Measurements from ENCODE around the gene TOB1.

The TOB1 gene

DNA sequence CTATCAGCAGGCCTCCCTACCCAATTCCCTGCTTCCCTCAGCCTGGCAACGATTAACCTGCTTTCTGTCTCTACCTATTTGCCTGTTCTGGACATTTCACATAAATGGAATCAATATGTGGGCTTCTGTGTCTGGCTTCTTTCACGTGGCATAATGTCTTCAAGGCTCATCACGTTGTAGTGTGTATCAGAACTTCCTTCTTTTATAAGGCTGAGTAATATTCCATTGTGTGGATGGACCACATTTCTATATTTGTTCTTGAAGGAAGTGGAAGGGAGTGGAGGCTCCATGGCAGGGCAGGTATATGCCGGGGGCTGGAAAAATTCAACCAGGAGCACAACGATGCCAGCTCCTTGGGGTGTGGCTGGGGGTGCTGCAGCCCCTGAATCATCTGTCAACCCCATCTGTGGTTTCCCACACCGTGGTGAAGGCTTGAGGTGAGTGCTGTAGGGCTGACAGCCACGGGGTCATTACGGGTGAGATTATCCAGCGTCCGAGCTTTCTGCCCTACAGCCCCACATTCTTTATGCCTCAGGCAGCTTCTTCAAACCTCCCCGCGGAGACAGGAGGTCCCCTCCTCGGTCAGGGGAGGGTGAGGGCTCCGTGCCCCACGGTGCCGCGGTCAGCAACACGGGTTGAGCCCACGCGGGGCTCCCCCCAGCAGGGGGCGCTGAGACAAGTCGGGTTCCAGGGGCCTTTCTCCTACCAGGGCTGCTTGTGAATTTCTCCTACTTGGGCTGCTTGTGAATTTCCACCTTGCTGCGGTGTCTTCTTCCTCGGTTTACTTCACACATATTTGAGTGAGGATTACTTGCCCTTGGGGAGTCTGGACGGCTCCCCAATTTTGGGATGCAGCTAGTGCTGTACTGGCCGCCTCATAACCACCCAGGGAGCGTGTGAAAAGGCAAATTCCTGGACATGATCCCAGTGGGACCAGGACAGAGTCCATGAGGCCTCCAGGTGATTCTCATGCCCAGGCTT, 49.1 kb downstream of the TOB1 start:
- intact Hi-C loops (cut with DNase I), result no loop called here
- peak in 7 of 10 donors; percentile 37 to 88 (median 72) for DNase-seq

- intact Hi-C loops (cut with DNase I), result no loop called here
Observed at GRCh38 chr17:50816271-50816670, 49.9 kb downstream of the TOB1 start.

DNA sequence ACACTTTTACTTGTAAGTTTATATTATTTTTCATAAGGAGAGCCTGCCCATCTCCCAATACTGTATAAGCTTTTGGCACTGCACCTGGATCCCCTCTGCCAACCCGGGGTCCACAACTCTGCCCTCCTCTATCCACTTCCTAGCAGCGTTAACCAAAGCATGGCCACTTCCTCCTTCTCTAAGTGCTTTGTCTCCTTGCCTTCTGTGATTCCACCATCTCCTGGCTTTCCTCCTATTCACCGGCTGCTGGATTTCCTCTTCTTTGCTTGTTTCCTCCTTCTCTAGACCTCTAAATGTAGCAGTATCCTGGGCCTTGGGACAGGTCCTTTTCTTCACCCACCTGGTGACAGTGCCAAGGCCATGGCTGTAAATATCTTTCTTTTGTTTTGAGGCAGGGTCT, 50.8 kb downstream of the TOB1 start:
- DNase-seq, result peak in 1 of 10 donors; percentile 21
- intact Hi-C loops (cut with DNase I), result no loop called here

More at GRCh38 chr17:50816271-50816670, 49.9 kb downstream of the TOB1 start:
- DNase-seq, result peak in 3 of 10 donors; percentile 14 to 33 (median 21)

GRCh38 chr17:50813583-50813982, 52.6 kb downstream of the TOB1 start:
- DNase-seq, result no peak
- intact Hi-C loops (cut with DNase I), result no loop called here
